K562 (cell line): ENCODE results near the gene USP15. TPM values are rescaled to one million over a fixed set of nuclear protein-coding genes. Genes with fewer than 3 reads are reported as not detected.

Experiments used
- ATAC-seq: fragments of 200-7000 bp; cut with Tn5 transposase; 3 replicates; pipeline ENCODE4 v1.9.1; 2020; ENCODE audit warnings: moderate library complexity
- BruUV-seq: library from RNA; stranded (reverse); fragments of 400-500 nt; replicated peaks from 2 replicates; lab custom pipeline; 2021; lab: Mats Ljungman, UMichigan
- CTCF ChIA-PET: fragments of 300-600 bp; formaldehyde crosslinking; extraction: SDS; loops from one replicate; lab custom pipeline; 2021; ENCODE audit warnings: low intra/inter-chr PET ratio; lab: Yijun Ruan, JAX
- POLR2A ChIA-PET: fragments of 300-600, 350-650 bp; sonication (Branson Sonifier 250); formaldehyde crosslinking; extraction: SDS; loops from one replicate; lab custom pipeline; 2021; ENCODE audit warnings: antibody characterized with exemption, inconsistent platforms; lab: Yijun Ruan, JAX
- DNase-seq, 4 experiments: peaks; one replicate each; pipeline versions ENCODE4 v3.0.0 to v3.0.0-alpha.2; 2011 to 2018; ENCODE audit warnings: low spot score in 3 of 4, mixed read lengths in 3 of 4; ENCODE audit errors: extremely low read depth in 1 of 4
- FAIRE-seq: peaks from 2 replicates; lab custom pipeline; 2011; peaks lifted over from hg19 to GRCh38; lab: Jason Lieb, UNC
- H2AFZ ChIP-seq: 2 replicates; pipeline ENCODE4 v1.6.0; 2011; ENCODE audit warnings: low read depth, low read length, control low read depth, inconsistent platforms
- H3K27ac ChIP-seq: fragments of 200-600 bp; 3 replicates; pipeline ENCODE4 v1.8.0; 2011; ENCODE audit warnings: low read depth, mild to moderate bottlenecking, control low read depth, inconsistent platforms, low read length, moderate library complexity, mixed read lengths; ENCODE audit errors: extremely low read depth
- H3K27me3 ChIP-seq, 2 experiments: fragments of 300-600 bp in 1 of 2; 2 replicates in 1 of 2; 3 replicates in 1 of 2; pipeline versions ENCODE4 v1.6.0 to v1.8.0; 2011; ENCODE audit warnings: inconsistent platforms in 2 of 2, low read length in 2 of 2, mild to moderate bottlenecking in 1 of 2, mixed read lengths in 1 of 2, moderate library complexity in 1 of 2; ENCODE audit not compliant: control insufficient read depth in 2 of 2, insufficient read depth in 2 of 2
- H3K36me3 ChIP-seq: fragments of 300-600 bp; 3 replicates; pipeline ENCODE4 v1.8.0; 2011; ENCODE audit warnings: mild to moderate bottlenecking, low read length, inconsistent platforms; ENCODE audit not compliant: control insufficient read depth, insufficient read depth
- H3K4me1 ChIP-seq, 2 experiments: fragments of 200-600 bp in 1 of 2; replicated peaks in 1 of 2; 2 replicates in 1 of 2; 3 replicates in 1 of 2; pipeline versions ENCODE4 v1.5.1 to v1.8.0; 2011; ENCODE audit warnings: inconsistent platforms in 2 of 2, low read length in 2 of 2, mild to moderate bottlenecking in 1 of 2, mixed read lengths in 1 of 2, moderate library complexity in 1 of 2; ENCODE audit not compliant: control insufficient read depth in 2 of 2, insufficient read depth in 2 of 2
- H3K4me2 ChIP-seq: 2 replicates; pipeline ENCODE4 v1.6.1; 2011; ENCODE audit warnings: low read length, control low read depth, inconsistent platforms, mixed read lengths; ENCODE audit not compliant: insufficient read depth
- H3K4me3 ChIP-seq: fragments of 200-600 bp; sonication (generic), shearing (Covaris generic); 2 replicates; pipeline ENCODE4 v1.5.1; 2016; ENCODE audit warnings: control low read depth, inconsistent platforms
- H3K79me2 ChIP-seq: fragments of 200-600 bp; 3 replicates; pipeline ENCODE4 v1.8.0; 2011; ENCODE audit warnings: low read length, inconsistent platforms; ENCODE audit not compliant: control insufficient read depth, insufficient read depth
- H3K9ac ChIP-seq, 2 experiments: 2 replicates each; pipeline versions ENCODE4 v1.6.0 to v1.6.1; 2011; ENCODE audit warnings: low read depth in 2 of 2, low read length in 2 of 2, control low read depth in 1 of 2, inconsistent platforms in 1 of 2, mild to moderate bottlenecking in 1 of 2, mixed read lengths in 1 of 2; ENCODE audit not compliant: insufficient read depth in 1 of 2
- H3K9me1 ChIP-seq: one replicate; pipeline ENCODE4 v1.6.0; 2011; ENCODE audit warnings: inconsistent platforms, mild to moderate bottlenecking, low read length, moderate library complexity; ENCODE audit not compliant: control insufficient read depth, insufficient read depth
- H3K9me3 ChIP-seq: replicated peaks from 2 replicates; pipeline ENCODE4 v1.5.1; 2011; ENCODE audit warnings: low read depth, low read length, inconsistent platforms; ENCODE audit not compliant: control insufficient read depth, insufficient read depth
- H4K20me1 ChIP-seq: replicated peaks from 2 replicates; pipeline ENCODE4 v1.6.1; 2011; ENCODE audit warnings: low read length, inconsistent platforms, mixed read lengths; ENCODE audit not compliant: control insufficient read depth, insufficient read depth
- DMBX1 ChIP-seq: fragments of 250-450 bp; sonication (Bioruptor Pico); IDR thresholded peaks from 2 replicates; pipeline ENCODE4 v1.8.0; 2022; ENCODE audit warnings: inconsistent platforms, mild to moderate bottlenecking, moderate library complexity, borderline replicate concordance
- ETV1 ChIP-seq: fragments of 450-650 bp; conservative IDR thresholded peaks from 2 replicates; pipeline ENCODE4 v1.6.1; 2016; ENCODE audit warnings: missing genetic modification characterization, control low read depth, low read depth, missing compliant biosample characterization
- HDAC1 ChIP-seq, 2 experiments: fragments of 450-650 bp; IDR thresholded peaks; 2 replicates each; pipeline ENCODE4 v1.6.1; 2016 to 2017; ENCODE audit warnings: inconsistent platforms in 1 of 2, mild to moderate bottlenecking in 1 of 2, moderate library complexity in 1 of 2
- LARP7 ChIP-seq: fragments of 450-650 bp; IDR thresholded peaks from 2 replicates; pipeline ENCODE4 v1.6.1; 2016
- MLLT1 ChIP-seq, 2 experiments: fragments of 450-650 bp; IDR thresholded peaks; 2 replicates each; pipeline ENCODE4 v1.6.1; 2016
- NCOA2 ChIP-seq, 2 experiments: fragments of 450-650 bp; IDR thresholded peaks; 2 replicates each; pipeline ENCODE4 v1.6.1; 2018; ENCODE audit warnings: mild to moderate bottlenecking in 2 of 2, moderate library complexity in 1 of 2; ENCODE audit not compliant: partially characterized antibody in 2 of 2
- NFATC3 ChIP-seq: fragments of 450-650 bp; IDR thresholded peaks from 2 replicates; pipeline ENCODE4 v1.6.1; 2017; ENCODE audit warnings: mild to moderate bottlenecking
- PTRF ChIP-seq: fragments of 450-650 bp; IDR thresholded peaks from 2 replicates; pipeline ENCODE4 v1.6.1; 2016; ENCODE audit warnings: mild to moderate bottlenecking, missing genetic modification characterization, missing compliant biosample characterization
- ZBTB34 ChIP-seq: fragments of 250-450 bp; sonication (Bioruptor Pico); IDR thresholded peaks from 2 replicates; pipeline ENCODE4 v1.8.0; 2021; ENCODE audit warnings: mild to moderate bottlenecking, moderate library complexity
- ZNF431 ChIP-seq: sonication (generic); formaldehyde crosslinking; IDR thresholded peaks from 2 replicates; pipeline ENCODE4 v1.8.0; 2022; ENCODE audit warnings: mild to moderate bottlenecking, missing genetic modification reagents
- WGBS: fragments of 100-300 bp; shearing (Covaris generic); methylation state at CpG from one replicate; pipeline ENCODE4 v1.1.6; 2016; ENCODE audit warnings: low coverage, mixed read lengths; ENCODE audit not compliant: insufficient coverage; ENCODE audit errors: missing lambda C conversion rate; 5-methylcytosine and 5-hydroxymethylcytosine counted together
- in situ Hi-C: fragments of 300-500 bp; cut with MboI; formaldehyde crosslinking; loops from 4 replicates; pipeline ENCODE4 v1.15.0; 2018; ENCODE audit warnings: inconsistent platforms, mixed read lengths
- intact Hi-C: fragments of 100-400 bp; cut with micrococcal nuclease; formaldehyde crosslinking; loops from 2 replicates; pipeline ENCODE4 v1.14.2; 2022
- polyA plus RNA-seq, 8 experiments: library from polyadenylated mRNA; depleted of rRNA in 4 of 8; stranded (reverse) in 5 of 8; unstranded in 3 of 8; fragments of >200 nt; fragmentation: Nextera tagmentation in 2 of 8; fragmentation: Illumina TruSeq in 1 of 8; extraction: Ambion mirVana in 2 of 8; extraction: Trizol in 1 of 8; gene quantifications; 2 replicates each; pipeline versions ENCODE4 v1.2.1 to v1.2.3, GENCODE V29; 2011 to 2014; ENCODE audit warnings: inconsistent platforms in 1 of 8, missing spikeins in 1 of 8
- total RNA-seq, 7 experiments: library from RNA; depleted of rRNA in 6 of 7; stranded (reverse); fragments of >200 nt in 6 of 7; fragmentation: Illumina TruSeq in 2 of 7; extraction: Trizol in 2 of 7; gene quantifications; 2 replicates each; pipeline versions ENCODE4 v1.2.1 to v1.2.3, GENCODE V29; 2011 to 2021; ENCODE audit warnings: low replicate concordance in 1 of 7
- TF ChIP-seq, protein P1 (sequence below): fragments of 450-650 bp; IDR thresholded peaks from 2 replicates; pipeline ENCODE4 v1.6.1; 2016; ENCODE audit warnings: borderline replicate concordance

Gene USP15
- total and polyA plus RNA-seq, 9 of the 15 experiments (the other 6 are each of a cell fraction or from before 2014, with no cell fraction given) = 140 to 272 (median 182) TPM

- H3K36me3 ChIP-seq = peaks cover 43% of the 10 kb centered on the region
- ATAC-seq = peak; percentile 3
- no peak overlapping the region for H2AFZ ChIP-seq
- peak overlapping the region; percentile 99 for H3K27ac ChIP-seq
- 0% methylated on average over 10 of the region's 10 CpGs for WGBS
- no peaks in the 10 kb centered on the region for H3K27me3 ChIP-seq
- DNase-seq = no peak
- TF ChIP-seq ETV1 (tag) (no peak), LARP7 (peak; percentile 80; the same call in 1 of the 2 replicates), NCOA2 (IDR thresholded peaks at IDR 0.05; ENCODE audit: partially characterized antibody in 2 of 2) (peak in 1 of 2 experiments; percentile 20), NFATC3 (no peak), ZNF431 (CRISPR knock-in tag) (no peak), DMBX1 (CRISPR knock-in tag) (0 out of 2 replicates have a peak, but pooled peaks have one; percentile 15), HDAC1 (IDR thresholded peaks at IDR 0.05) (peak in 1 of 2 experiments; percentile 21; a peak in 1 of 4 replicates), PTRF (no peak), ZBTB34 (CRISPR knock-in tag) (no peak), MLLT1 (IDR thresholded peaks at IDR 0.05) (peak; percentile 77 to 78; a peak in 3 of 4 replicates)
- TF ChIP-seq, protein P1, sequence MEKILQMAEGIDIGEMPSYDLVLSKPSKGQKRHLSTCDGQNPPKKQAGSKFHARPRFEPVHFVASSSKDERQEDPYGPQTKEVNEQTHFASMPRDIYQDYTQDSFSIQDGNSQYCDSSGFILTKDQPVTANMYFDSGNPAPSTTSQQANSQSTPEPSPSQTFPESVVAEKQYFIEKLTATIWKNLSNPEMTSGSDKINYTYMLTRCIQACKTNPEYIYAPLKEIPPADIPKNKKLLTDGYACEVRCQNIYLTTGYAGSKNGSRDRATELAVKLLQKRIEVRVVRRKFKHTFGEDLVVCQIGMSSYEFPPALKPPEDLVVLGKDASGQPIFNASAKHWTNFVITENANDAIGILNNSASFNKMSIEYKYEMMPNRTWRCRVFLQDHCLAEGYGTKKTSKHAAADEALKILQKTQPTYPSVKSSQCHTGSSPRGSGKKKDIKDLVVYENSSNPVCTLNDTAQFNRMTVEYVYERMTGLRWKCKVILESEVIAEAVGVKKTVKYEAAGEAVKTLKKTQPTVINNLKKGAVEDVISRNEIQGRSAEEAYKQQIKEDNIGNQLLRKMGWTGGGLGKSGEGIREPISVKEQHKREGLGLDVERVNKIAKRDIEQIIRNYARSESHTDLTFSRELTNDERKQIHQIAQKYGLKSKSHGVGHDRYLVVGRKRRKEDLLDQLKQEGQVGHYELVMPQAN = peak; percentile 49; the same call in 1 of the 2 replicates
- intact Hi-C loops = loop anchor here (2.0 to 10.0 kb wide), 6 partner anchors 45 to 343 kb away; partner anchors contain the start of gene MON2
- peaks cover 6 to 24% of the 10 kb centered on the region in 2 experiments; a peak in 2 of 5 replicates for H3K4me1 ChIP-seq
- no peak for FAIRE-seq
- no peaks in the 10 kb centered on the region for H3K9me1 ChIP-seq
- H3K4me3 ChIP-seq = peak overlapping the region; percentile 84
- ChIA-PET POLR2A (interaction anchor here (0.5 to 0.7 kb wide), 2 partner anchors 16 to 117 kb away, joined by 3 read pairs; no protein-coding TSS in a partner anchor), CTCF (no interaction called here)
- H3K9ac ChIP-seq = peak overlapping the region; percentile 68 to 97; a peak in 3 of 4 replicates
- H3K4me2 ChIP-seq = peak overlapping the region; percentile 98
- peaks cover 8% of the 10 kb centered on the region for H4K20me1 ChIP-seq
- H3K79me2 ChIP-seq = peaks cover 100% of the 10 kb centered on the region
- in situ Hi-C loops = no loop called here
- no peaks in the 10 kb centered on the region for H3K9me3 ChIP-seq
- no TSS peak for BruUV-seq
These were observed 1.8 kb downstream of the USP15 start for GRCh38 chr12:62261876-62262517.
